Lower leg skin (tissue), 3 donors: ENCODE measurements around the gene PNMA5.

Source experiments
- CTCF ChIP-seq, 3 donors: fragments of 450-650 bp; IDR thresholded peaks; one replicate each; pipeline ENCODE4 v1.5.1; 2016; ENCODE audit warnings: antibody characterized with exemption in 3 of 3, mild to moderate bottlenecking in 3 of 3, moderate library complexity in 2 of 3
- POLR2A ChIP-seq, 2 donors: fragments of 450-650 bp; IDR thresholded peaks; one replicate each; pipeline ENCODE4 v1.6.1; 2016 to 2017; ENCODE audit warnings: antibody characterized with exemption in 2 of 2, mild to moderate bottlenecking in 1 of 2, moderate library complexity in 1 of 2

GRCh38 chrX:152968193-152968592, 25.7 kb downstream of the PNMA5 start:
- no peak for TF ChIP-seq CTCF (IDR thresholded peaks at IDR 0.05)
- no peak for TF ChIP-seq POLR2A (IDR thresholded peaks at IDR 0.05)
